CD4-positive, alpha-beta T cell treated with Interleukin-15 for 4 hours (primary cell): ENCODE results near the gene ATXN7L1.
"Not testable (repeated sequence)": the region's sequence is repeated elsewhere in the genome, so short reads cannot be mapped to it uniquely, and the experiment has no call there.

Experiments
- DNase-seq: peaks from one replicate; pipeline ENCODE4 v3.0.0-alpha.2; 2020; ENCODE audit warnings: low spot score

ATXN7L1 gene

DNA sequence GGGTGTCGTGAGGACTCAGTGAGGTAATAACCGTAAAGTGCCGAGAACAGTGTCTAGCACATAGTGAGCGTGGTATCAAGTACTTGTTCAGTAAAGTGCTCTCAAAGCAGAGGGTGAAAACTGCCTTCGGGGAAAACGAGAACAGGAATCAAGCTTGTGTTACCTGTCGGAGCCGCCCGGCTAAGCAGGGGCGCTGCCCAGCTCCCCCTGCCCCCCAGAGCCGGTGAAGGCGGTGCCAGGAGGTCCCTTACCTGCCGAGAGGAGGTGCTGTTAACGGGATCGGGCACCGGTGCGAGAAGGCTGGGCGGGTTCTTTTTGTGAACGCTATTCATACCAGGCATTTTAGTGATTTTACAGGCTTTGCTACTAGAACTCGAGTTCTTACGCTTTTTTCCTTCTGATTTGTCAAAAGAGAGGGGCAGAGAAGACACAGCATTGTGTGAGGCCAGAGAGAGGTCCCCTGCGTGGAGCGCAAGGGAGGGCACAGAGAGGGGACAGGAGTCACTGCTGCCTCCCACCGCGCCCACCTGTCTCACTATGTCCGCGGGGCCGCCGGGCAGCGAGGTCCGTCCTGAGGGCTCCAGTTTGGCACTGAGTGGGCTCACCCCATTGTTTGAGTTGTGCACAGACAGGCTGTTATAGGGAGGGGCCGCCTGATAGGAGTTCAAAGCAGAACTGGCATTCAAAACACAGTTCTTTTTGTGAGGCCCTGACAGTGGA, 262.6 kb downstream of the ATXN7L1 start:
- DNase-seq = no peak

DNA sequence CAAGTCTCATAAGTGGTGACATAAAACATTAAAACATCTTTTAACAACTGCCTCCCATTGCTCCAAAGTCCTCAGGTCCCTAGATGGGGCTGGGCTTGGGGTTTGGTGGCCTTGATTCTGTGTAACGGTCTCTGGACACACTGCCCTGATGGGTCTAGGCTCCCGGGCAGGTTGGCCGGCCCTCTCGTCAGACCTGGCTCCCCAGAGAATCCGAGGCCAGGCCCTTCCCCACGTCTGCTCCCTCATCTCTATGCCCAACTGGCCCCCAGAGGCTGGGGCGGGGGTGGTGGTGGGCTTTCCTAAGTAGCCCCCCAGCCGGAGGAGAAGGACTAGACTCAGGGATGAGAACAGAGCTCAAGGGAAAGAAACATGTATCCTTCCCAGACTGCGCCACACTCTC, 263.6 kb downstream of the ATXN7L1 start:
- no peak for DNase-seq

DNA sequence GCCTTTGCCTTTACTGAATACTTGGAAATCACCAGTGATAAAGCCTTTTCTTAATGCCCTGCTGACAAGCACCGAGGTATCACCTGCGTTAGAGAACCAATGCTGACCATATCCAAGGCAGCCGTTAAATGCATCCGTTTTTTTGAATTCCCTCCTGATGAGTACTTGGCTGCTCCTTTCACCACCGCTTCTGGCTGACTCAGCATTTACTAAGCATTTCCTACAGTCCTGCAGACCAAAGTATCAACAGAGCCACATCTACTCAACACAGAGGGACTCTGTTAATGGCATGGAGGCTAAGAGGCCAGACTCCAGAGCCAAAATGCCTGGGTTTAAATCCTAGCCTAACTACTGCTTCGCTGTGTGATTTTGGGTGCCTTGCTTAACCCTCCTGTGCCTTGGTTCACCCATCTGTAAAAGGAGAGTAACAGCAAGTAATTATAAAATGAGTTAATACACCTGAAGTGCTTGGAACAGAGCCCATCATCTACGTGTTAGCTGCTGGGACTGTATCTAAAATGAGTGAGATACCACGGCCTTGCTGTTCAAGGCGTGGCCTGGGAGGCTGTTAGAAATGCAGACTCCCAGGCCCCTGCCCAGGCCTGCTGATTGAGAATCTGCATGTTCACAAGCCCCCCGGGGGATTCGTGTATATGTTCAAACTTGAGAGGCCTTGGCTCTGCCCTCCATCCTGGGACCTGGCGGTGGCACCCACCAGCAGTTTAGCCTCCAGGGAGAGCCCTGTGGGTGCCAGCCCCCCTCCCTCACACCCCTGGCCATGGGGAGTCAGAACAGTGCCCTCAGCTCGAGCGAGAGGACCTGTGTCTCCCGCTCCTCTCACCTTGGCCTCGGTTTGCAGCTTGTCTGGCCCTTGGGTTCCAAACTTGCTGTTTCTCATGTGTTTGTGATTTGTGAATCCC, 264.3 kb downstream of the ATXN7L1 start:
- DNase-seq = no peak

DNA sequence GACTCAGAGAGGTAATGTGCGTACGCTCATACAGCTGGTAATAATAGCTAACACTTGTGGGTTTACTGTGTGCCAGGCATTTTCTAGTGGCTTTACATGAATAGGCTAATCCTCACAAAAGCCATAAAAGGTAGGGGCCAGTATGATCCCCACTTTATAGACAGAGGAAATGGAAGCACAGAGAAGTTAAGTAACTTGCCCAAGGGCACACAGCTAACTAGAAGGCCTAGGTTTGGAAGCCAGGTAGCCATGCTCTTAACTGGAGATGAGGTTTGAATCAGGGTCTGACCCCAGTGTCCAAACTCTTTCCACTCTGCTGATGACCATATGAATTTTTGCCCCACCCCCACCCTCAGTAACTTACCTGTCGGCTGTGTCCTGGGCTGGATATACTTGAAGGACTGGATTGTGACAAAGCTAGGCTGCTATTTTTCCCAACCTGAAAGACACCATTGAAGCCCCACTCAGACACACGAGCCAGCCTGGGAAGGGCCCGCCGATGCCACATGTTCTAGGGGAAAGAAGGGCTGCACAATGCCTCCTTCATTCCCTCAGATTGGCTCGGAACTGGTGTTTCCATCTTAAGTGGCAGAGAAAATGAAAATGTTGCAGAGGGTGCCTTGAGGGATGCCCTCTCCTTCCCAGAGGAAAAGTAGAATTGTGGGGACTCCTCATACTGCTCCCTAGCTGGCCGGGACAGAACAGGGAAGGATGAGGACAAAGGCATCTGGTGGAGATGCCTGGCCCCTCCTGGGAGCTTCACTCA, 266.1 kb downstream of the ATXN7L1 start:
- no peak for DNase-seq

DNA sequence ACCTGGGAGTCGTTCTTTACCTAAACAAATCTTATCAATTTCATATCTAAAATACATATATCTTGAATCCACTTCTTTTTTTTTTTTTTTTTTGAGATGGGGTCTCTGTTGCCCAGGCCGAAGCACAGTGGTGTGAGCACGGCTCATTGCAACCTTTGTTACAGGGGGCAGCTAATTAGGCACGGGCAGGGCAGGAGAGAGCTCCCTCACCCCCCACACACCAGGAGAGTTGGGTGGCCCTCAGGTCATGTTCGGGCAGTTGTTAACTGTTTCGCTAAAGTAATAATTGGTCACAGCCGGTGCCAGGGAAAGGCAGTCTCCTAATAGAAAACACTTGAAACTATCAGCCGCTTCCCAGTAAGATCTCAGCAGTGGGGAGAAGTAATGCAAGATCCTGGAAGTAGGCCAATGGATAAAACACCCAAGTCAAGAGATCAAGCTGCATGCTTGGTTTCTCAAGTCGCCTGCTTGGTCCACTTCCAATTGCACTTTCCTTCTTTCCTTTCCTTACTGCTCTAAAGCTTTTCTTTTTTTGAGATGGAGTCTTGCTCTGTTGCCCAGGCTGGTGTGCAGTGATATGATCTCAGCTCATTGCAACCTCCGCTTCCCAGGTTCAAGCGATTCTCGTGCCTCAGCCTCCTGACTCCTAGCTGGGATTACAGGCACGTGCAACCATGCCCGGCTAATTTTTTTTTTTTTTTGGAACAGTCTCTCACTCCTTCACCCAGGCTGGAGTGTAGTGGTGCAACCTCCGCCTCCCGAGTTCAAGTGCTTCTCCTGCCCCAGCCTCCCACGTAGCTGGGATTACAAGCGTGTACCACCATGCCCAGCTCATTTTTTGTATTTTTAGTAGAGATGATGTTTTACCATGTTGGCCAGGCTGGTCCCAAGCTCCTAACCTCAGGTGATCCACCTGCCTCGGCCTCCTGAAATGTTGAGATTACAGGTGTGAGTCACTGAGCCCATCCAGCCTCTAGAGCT, 273.8 kb downstream of the ATXN7L1 start:
- no peak for DNase-seq

DNA sequence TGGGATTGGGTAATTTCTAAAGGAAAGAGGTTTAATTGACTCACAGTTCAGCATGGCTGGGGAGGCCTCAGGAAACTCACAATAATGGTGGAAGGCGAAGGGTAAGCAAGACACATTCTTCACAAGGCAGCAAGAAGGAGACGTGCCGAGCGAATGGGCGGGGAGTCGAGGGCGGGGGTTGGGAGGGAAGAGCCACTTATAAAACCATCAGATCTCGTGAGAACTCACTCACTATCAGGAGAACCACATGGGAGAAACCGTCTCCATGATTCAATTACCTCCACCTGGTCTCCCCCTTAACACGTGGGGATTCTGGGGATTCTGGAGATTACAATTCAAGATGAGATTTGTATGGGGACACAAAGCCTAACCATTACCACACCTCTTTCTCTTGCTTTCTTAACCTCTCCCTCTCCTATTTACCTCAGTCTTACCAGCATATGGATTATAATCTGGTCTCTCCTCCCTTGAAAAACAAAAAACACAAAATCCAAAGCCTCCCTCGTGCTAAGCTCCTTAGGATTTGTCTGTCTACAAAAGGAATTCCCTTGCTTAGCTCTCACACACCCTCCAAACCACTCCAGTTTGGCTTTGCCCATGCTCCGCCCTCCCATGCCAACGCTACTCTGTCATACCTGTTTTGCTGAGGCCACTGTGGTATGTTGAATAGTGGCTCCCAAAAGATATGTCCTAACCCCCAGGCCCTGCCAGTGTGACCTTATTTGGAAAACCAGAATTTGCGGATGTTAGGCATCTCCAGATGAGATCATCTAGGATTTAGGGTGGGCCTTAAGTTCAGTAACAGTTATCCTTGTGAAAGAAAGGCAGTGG, 275.5 kb downstream of the ATXN7L1 start:
- no peak for DNase-seq

DNA sequence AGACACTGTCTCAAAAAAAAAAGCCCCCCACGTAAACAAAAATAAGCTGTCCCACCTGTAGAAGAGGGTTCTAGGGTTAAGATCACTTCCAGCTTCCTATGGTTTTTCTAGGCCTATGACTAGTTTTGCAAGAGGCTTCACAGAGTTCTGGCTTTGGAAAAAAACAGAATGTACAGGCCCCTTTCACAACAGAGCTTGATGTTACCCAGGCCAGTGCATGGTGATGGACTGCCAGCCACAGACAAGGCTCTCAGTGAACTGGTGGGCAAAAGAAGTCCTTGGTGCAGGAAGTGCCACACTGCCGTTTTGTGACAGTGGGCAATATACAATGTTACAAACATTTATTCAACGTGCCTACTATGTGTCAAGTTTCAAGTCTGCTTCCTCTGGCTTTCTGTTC, 276.8 kb downstream of the ATXN7L1 start:
- no peak for DNase-seq

DNA sequence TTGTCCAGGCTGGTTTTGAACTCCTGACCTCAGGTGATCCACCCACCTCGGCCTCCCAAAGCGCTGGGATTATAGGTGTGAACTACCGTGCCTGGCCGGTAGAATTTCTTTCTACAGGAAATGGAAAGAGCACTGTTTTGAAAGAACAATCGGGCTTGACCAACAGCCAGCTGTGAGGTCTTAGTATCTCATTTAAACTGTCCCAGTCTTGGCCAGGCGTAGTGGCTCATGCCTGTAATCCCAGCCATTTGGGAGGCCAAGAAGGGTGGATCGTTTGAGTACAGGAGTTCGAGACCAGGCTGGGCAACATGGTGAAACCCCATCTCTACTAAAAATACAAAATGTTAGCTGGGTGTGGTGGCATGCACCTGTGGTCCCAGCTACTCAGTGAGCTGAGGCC, 277.3 kb downstream of the ATXN7L1 start:
- not testable (repeated sequence) for DNase-seq

DNA sequence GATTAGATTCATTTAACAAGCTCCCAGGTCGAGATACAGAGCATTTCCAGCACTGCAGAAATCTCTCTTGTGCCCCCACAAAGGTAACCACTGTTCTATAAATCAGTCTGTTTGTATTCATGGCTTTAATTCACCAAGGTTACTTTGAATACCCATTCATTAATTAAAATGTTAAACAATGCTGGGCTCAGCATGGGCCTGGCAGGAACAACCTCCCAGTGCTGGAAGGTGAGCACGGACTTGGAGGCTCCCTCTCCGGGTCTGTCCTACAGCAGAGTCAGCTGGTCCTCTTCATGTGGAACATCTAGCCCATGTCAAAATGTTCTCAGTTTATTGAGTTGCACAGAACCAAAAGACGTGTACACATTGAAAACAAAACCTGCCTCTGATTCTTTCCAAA, 279.5 kb downstream of the ATXN7L1 start:
- DNase-seq = no peak

DNA sequence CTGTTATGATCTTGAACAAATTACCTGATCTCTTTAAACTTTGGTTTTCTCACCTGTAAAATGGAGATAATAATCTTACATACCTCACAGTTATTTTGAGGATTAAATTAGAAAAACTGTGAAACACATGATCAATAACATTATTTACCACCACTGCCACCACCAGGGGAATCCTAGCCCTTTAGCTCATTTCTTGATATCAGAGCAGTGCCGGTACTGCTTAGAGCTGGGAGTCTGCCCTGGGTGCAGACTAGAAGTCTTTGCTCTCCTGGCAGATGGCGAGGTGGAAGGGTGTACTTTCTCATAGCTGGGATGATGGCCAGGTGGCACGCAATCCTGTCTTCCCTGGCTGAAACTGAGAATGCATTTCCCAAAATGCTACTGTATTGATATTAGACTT, 282.4 kb downstream of the ATXN7L1 start:
- DNase-seq = no peak

DNA sequence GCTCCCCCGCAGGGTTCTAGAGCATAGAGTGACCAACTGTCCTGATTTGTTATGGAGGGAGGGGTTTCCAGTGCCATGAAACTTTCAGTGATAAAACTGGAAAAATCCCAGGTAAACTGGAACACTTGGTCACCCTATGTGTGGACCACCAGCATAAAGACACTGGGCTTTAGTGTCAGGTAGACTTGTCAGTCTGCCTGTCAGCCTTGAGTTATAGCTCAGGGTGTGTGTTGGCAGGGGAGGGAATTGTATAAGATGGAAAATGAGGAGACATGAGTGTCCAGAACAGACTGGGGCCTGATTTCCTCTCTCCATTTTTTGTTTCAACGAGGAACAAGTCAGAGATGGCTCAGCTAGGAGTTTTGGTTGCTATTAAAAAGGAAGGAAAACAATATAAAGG, 284.9 kb downstream of the ATXN7L1 start:
- DNase-seq = no peak

DNA sequence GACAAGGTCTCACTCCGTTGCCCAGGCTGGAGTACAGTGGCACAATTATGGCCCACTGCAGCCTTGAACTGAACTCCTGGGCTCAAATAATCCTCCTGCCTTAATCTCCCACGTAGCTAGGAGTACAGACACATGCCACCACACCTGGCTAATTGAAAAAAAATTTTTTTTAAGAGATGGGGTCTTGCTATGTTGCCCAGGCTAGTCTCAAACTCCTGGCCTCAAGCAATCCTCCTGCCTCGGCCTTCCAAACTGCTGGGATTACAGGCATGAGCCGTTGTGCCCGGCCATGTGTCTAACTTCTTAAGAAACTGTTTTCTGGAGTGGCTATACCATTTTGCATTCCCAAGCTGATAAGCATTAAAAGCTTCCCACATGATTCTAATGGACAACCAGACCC, 285.6 kb downstream of the ATXN7L1 start:
- no peak for DNase-seq

DNA sequence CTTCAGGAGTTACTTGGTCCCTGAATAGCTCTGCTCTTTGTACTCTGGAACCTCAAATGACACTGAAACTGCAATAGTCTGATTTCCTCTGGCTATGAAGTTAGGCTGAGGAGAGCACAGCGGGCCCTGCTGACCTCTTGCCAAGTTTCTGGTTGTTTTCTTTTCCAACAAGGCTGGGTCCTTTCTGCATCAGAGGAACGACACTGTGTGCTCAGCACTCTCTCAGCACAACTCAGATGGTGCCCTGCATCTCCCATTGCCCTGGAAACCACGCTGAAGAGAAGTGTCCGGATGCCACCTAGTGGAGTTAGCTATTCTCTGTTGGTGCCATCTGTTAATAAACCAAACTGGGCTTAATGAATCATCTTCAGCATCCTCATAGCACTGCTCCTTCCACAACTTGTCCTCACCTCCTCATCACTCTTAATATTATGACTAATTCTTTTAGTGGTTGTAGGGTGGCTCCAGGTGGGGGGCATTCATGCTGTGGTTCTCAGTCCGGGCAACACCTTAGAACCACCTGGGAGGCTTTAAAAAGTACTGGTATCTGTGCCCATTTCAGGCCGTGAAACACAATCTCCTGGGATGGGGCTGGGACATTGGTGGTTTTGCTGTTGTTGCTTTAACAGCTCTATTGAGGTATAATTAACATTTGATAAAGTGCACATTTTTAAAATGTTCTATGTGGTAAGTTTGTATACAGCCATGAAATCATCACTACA, 286.9 kb downstream of the ATXN7L1 start:
- DNase-seq = peak; percentile 57

DNA sequence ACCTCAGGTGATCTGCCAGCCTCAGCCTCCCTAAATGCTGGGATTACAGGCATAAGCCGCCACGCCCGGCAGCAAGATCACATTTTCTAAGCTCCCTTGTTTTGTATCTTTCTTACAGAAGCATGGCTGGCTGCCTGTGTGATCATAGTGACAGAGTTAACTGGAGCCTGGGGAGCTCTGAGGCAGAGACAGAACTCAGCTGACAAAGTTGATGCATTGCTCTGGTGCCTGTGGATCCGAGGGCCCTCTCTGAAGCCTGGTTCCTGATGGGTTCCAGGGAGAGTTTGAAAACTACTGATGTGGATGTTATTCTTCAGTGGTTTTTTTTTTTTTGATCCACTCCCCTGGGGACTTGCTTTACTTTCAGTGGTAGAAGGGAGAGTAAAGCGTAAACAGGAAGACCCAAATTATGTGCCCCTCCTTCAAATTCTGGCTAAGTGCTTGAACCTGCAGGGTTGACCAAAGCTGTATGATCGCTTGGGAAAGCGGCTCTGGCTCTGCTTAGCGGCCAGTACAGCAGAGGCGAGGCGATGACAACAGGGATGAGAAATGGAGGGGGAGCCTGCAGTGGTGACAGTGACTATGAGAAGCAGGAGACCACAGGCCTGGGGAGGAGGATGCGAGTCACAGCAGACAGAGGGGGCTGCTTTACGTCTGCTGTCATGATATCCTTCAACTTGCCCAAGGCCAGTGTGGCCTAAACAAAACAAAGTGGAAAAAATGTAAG, 288.3 kb downstream of the ATXN7L1 start:
- no peak for DNase-seq

DNA sequence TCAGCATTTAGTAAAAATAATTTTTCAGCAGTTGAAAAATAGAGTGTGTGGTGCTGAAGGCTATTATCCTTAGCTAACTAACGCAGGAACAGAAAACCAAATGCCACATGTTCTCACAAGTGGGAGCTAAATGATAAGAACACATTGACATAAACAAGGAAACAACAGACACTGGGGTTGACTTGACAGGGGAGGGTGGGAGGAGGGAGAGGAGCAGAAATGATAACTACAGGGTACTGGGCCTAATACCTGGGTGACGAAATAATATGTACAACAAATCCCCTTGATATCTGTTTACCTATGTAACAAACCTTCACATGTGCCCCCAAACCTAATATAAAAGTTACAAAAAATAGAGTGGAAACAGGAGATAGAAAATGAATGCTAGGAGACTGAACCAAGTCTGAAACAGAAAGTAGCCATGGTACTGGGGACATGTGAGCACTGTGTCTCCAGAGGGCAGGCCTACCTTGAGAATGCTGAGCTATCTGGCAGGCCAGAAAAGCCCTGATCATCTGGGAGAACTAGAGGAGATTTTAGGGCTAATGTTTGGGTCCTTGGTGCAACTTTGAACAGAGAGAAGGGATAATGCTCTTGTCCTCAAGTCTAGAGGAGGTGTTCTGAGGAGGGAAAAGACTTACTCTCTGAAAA, 290.4 kb downstream of the ATXN7L1 start:
- no peak for DNase-seq

DNA sequence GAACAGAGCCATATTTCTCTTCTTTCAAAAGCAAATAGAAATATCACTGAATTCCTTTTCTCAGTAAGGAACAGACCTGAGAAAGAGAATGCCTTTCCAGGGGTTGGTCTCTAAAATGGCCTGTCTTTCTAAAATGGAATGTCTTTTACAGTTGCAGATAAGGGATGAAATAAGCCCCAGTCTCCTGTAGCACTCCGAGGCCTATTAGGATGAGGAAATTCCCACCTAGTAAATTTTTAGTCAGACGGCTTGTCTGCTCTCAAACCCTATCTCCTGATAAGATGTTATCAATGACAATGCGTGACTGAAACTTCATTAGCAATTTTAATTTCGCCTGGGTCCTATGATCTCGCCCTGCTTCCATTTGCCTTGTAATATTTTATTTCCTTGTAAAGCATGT, 292.2 kb downstream of the ATXN7L1 start:
- no peak for DNase-seq

DNA sequence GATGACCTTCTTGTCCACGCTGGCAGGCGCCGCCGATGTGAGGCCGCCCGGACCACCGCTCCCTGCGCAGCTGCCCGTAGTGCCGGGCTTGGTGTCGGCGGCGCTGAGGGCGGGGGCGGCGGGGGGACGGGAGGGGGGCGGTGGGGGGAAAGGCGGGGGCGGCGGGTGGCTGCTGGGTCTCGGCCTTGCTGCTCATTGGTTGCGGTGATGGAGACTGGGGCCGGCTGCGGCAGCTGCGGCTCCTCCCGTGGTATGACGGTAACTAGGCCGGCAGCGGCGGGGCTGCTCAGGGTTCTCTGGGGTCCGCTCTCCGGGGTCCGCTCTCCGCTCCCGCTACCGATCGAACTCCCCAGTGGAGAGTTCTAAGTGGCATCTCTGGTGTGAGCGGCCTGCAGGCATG, 293.3 kb downstream of the ATXN7L1 start:
- DNase-seq = no peak

DNA sequence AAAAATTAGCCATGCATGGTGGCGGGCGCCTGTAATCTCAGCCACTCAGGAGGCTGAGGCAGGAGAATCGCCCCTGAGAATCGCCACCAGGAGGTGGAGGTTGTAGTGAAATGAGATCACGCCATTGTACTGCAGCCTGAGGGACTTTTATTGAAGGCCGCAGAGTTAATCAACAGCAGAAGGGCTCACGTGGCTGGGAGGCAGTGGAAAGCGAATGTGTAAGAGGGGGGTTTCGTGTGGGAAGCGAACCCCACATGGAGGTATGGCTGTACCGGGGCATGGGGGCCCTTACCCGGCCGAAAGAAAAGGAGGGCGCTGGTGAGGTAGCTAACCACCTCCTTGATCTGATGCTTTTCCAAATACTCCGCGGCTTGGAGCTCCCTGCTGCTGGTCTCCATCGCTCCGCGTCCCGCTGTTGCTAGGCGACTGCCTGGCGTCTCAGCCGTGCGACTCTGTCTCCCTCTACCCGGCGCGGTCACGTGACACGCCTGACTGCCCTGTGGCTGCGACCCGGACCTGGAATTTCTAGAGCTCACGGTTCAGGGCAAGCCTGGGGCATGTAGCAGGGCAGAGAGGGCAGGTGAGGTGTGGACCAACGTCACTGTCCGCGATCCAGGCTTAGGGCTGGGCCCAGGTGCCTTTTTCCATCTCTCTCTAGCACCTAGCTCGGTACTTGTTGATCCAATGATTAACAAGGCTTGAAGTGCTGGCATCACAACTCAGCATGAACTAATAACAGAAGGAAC, 295.2 kb downstream of the ATXN7L1 start, which contains the start of gene EFCAB10:
EFCAB10 (minus strand) TSS at position 428 of the 746 bp plus-strand sequence; CDS start at position 398, 30 bp downstream.
- DNase-seq = peak; percentile 7
